HCT116 (cell line): ENCODE data around the gene GNAT2. TPM values are rescaled to one million over a fixed set of nuclear protein-coding genes. Genes with fewer than 3 reads are reported as not detected.

Experiments
- ATAC-seq: fragments of 200-7000 bp; cut with Tn5 transposase; 2 replicates; pipeline ENCODE4 v1.9.1; 2020; ENCODE audit warnings: mild to moderate bottlenecking, moderate library complexity
- BruUV-seq: library from RNA; stranded (reverse); fragments of 400-500 nt; replicated peaks from 2 replicates; lab custom pipeline; 2021; lab: Mats Ljungman, UMichigan
- CTCF ChIA-PET: fragments of 300-600 bp; sonication (Branson Sonifier 250); formaldehyde crosslinking; loops from one replicate; lab custom pipeline; 2021; ENCODE audit warnings: antibody characterized with exemption; lab: Charles Lee
- POLR2A ChIA-PET: fragments of 300-600, 350-600 bp; sonication (Branson Sonifier 250); formaldehyde crosslinking; loops from one replicate; lab custom pipeline; 2021; ENCODE audit warnings: antibody characterized with exemption; lab: Charles Lee
- RAD21 ChIA-PET, 2 experiments: fragments of 300-600 bp; sonication (Branson Sonifier 250); formaldehyde crosslinking; loops; one replicate each; lab custom pipeline; 2023; ENCODE audit warnings: low total read pairs in 2 of 2; ENCODE audit not compliant: uncharacterized antibody in 2 of 2, unreplicated experiment in 2 of 2, low non-redundant PET in 1 of 2; lab: Charles Lee
- DNase-seq: peaks from one replicate; pipeline ENCODE4 v3.0.0-alpha.2; 2010; ENCODE audit warnings: low read depth, low spot score
- H2AFZ ChIP-seq: fragments of 200-600 bp; shearing (Covaris generic), sonication (generic); 2 replicates; pipeline ENCODE4 v1.6.1; 2017; ENCODE audit warnings: low read depth, mixed run types, mixed read lengths, antibody characterized with exemption, low read length; ENCODE audit not compliant: poor library complexity, severe bottlenecking
- H3K27ac ChIP-seq: 2 replicates; pipeline ENCODE4 v1.5.1; 2012; ENCODE audit warnings: low read depth, low read length
- H3K27me3 ChIP-seq: fragments of 200-600 bp; sonication (generic); 2 replicates; pipeline ENCODE4 v1.6.1; 2016; ENCODE audit warnings: mixed run types, low read length, mixed read lengths; ENCODE audit not compliant: insufficient read depth
- H3K36me3 ChIP-seq, 2 experiments: fragments of 200-500 bp in 1 of 2; fragments of 200-600 bp in 1 of 2; sonication (Bioruptor generic) in 1 of 2; sonication (generic) in 1 of 2; 2 replicates each; pipeline versions ENCODE4 v1.5.1 to v1.6.1; 2014 to 2016; ENCODE audit warnings: low read length in 2 of 2, inconsistent platforms in 1 of 2, mixed read lengths in 1 of 2, mixed run types in 1 of 2; ENCODE audit not compliant: insufficient read depth in 2 of 2, control insufficient read depth in 1 of 2
- H3K4me1 ChIP-seq, 2 experiments: fragments of 200-600 bp in 1 of 2; sonication (generic) in 1 of 2; 2 replicates each; pipeline versions ENCODE4 v1.5.1 to v1.6.1; 2012 to 2017; ENCODE audit warnings: low read length in 2 of 2, inconsistent platforms in 1 of 2, mild to moderate bottlenecking in 1 of 2, mixed read lengths in 1 of 2, mixed run types in 1 of 2, moderate library complexity in 1 of 2; ENCODE audit not compliant: insufficient read depth in 2 of 2, control insufficient read depth in 1 of 2
- H3K4me2 ChIP-seq: fragments of 200-600 bp; sonication (generic); 2 replicates; pipeline ENCODE4 v1.6.1; 2017; ENCODE audit warnings: mixed run types, low read length, mixed read lengths
- H3K4me3 ChIP-seq, 2 experiments: fragments of 200-600 bp in 1 of 2; sonication (generic) in 1 of 2; replicated peaks in 1 of 2; 2 replicates each; pipeline ENCODE4 v1.5.1; 2011 to 2016; ENCODE audit warnings: low read length in 2 of 2, control low read depth in 1 of 2, low read depth in 1 of 2, mild to moderate bottlenecking in 1 of 2, mixed read lengths in 1 of 2, mixed run types in 1 of 2
- H3K79me2 ChIP-seq: fragments of 200-600 bp; sonication (generic); 2 replicates; pipeline ENCODE4 v1.6.1; 2017; ENCODE audit warnings: mild to moderate bottlenecking, mixed run types, low read length, moderate library complexity, mixed read lengths; ENCODE audit not compliant: insufficient read depth
- H3K9ac ChIP-seq: fragments of 200-600 bp; sonication (generic); 2 replicates; pipeline ENCODE4 v1.6.1; 2016; ENCODE audit warnings: low read length, mixed read lengths
- H3K9me2 ChIP-seq: fragments of 200-600 bp; sonication (generic), shearing (Covaris generic); 2 replicates; pipeline ENCODE4 v1.6.1; 2017; ENCODE audit warnings: mixed run types, mild to moderate bottlenecking, moderate library complexity; ENCODE audit not compliant: insufficient read depth
- H3K9me3 ChIP-seq, 2 experiments: fragments of 200-500 bp in 1 of 2; fragments of 200-600 bp in 1 of 2; sonication (Bioruptor generic) in 1 of 2; sonication (generic) in 1 of 2; 2 replicates each; pipeline ENCODE4 v1.6.1; 2014 to 2017; ENCODE audit warnings: low read length in 2 of 2, mixed read lengths in 2 of 2, inconsistent platforms in 1 of 2, low read depth in 1 of 2, mild to moderate bottlenecking in 1 of 2, mixed run types in 1 of 2, moderate library complexity in 1 of 2; ENCODE audit not compliant: control insufficient read depth in 1 of 2, insufficient read depth in 1 of 2
- H4K20me1 ChIP-seq: fragments of 200-600 bp; sonication (generic), shearing (Covaris generic); 2 replicates; pipeline ENCODE4 v1.6.1; 2017; ENCODE audit warnings: mixed run types, mild to moderate bottlenecking, moderate library complexity; ENCODE audit not compliant: insufficient read depth
- FOSL1 ChIP-seq: IDR thresholded peaks from 2 replicates; pipeline ENCODE4 v1.6.1; 2012; ENCODE audit warnings: low read depth
- JUND ChIP-seq: IDR thresholded peaks from 2 replicates; pipeline ENCODE4 v1.6.1; 2012
- SIN3A ChIP-seq: IDR thresholded peaks from 2 replicates; pipeline ENCODE4 v1.6.1; 2012; ENCODE audit warnings: low read depth
- intact Hi-C: fragments of 100-400 bp; cut with micrococcal nuclease; formaldehyde crosslinking; loops from 2 replicates; pipeline ENCODE4 v1.10.0; 2022
- total RNA-seq: library from RNA; stranded (reverse); gene quantifications from one replicate; pipeline ENCODE4 v1.2.1, GENCODE V29; 2021; ENCODE audit not compliant: unreplicated experiment
- TF ChIP-seq, protein P1 (sequence below): IDR thresholded peaks from 2 replicates; pipeline ENCODE4 v1.6.1; 2012
- TF ChIP-seq, protein P2 (sequence below), 3 experiments: fragments of 200-600 bp in 1 of 3; sonication (generic) in 1 of 3; IDR thresholded peaks in 2 of 3; conservative IDR thresholded peaks in 1 of 3; 2 replicates each; pipeline ENCODE4 v1.5.1; 2012 to 2017; ENCODE audit warnings: low read depth in 2 of 3, low read length in 2 of 3, antibody characterized with exemption in 1 of 3, borderline replicate concordance in 1 of 3, control low read depth in 1 of 3, mild to moderate bottlenecking in 1 of 3, mixed read lengths in 1 of 3, mixed run types in 1 of 3, moderate library complexity in 1 of 3; ENCODE audit not compliant: insufficient read depth in 1 of 3
- TF ChIP-seq, protein P3 (sequence below): IDR thresholded peaks from 2 replicates; pipeline ENCODE4 v1.6.1; 2011; ENCODE audit warnings: mild to moderate bottlenecking, low read length, moderate library complexity; ENCODE audit not compliant: insufficient replicate concordance; ENCODE audit errors: extremely low read depth

GNAT2 gene
- total RNA-seq, 1 experiment from 2014 or later = 0.76 TPM

DNA sequence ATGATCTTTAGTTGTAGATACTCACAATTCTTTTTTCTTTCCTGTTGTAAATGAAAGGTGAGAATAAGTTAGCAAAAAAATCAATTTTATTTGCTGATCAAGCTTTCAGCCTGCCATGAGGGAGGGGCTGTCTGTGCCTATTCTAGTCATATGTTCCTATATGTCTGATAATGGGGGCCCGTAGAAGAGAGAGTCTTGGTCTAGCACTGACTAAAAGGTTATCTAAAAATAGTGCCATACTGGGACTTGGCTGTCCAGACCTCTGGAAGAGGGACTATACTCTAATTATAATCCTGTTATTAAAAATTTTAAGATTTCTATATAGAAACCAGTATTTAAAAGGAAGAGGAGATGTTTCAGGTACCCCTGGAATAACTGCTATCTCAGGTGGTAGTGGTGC lies 52.4 kb downstream of the GNAT2 start:
- DNase-seq (no peak), ATAC-seq (no peak)
- peaks cover 19% of the 10 kb centered on the region; the same call in 1 of the 2 replicates for H4K20me1 ChIP-seq
- CTCF ChIA-PET = interaction anchor here (1.3 kb wide), 1 partner anchor 21 kb away, joined by 4 read pairs; no protein-coding TSS in a partner anchor
- no TSS peak for BruUV-seq
- H3K4me2 ChIP-seq = no peak overlapping the region
- peaks cover 100% of the 10 kb centered on the region for H3K79me2 ChIP-seq
- H2AFZ ChIP-seq = no peak overlapping the region
- H3K9me3 ChIP-seq = no peaks in the 10 kb centered on the region
- POLR2A ChIA-PET = no interaction called here
- no peaks in the 10 kb centered on the region for H3K27me3 ChIP-seq
- no peak overlapping the region for H3K9ac ChIP-seq
- H3K4me3 ChIP-seq = no peak overlapping the region
- no peaks in the 10 kb centered on the region for H3K9me2 ChIP-seq
- no peak overlapping the region for H3K27ac ChIP-seq
- RAD21 ChIA-PET = no interaction called here
- no peaks in the 10 kb centered on the region for H3K36me3 ChIP-seq
- intact Hi-C loops = no loop called here
- H3K4me1 ChIP-seq = peaks cover 8 to 20% of the 10 kb centered on the region in 2 experiments; a peak in 3 of 4 replicates
- TF ChIP-seq JUND (no peak), FOSL1 (no peak), SIN3A (no peak)
- TF ChIP-seq, protein P1, sequence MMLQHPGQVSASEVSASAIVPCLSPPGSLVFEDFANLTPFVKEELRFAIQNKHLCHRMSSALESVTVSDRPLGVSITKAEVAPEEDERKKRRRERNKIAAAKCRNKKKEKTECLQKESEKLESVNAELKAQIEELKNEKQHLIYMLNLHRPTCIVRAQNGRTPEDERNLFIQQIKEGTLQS = no peak
- TF ChIP-seq, protein P2, sequence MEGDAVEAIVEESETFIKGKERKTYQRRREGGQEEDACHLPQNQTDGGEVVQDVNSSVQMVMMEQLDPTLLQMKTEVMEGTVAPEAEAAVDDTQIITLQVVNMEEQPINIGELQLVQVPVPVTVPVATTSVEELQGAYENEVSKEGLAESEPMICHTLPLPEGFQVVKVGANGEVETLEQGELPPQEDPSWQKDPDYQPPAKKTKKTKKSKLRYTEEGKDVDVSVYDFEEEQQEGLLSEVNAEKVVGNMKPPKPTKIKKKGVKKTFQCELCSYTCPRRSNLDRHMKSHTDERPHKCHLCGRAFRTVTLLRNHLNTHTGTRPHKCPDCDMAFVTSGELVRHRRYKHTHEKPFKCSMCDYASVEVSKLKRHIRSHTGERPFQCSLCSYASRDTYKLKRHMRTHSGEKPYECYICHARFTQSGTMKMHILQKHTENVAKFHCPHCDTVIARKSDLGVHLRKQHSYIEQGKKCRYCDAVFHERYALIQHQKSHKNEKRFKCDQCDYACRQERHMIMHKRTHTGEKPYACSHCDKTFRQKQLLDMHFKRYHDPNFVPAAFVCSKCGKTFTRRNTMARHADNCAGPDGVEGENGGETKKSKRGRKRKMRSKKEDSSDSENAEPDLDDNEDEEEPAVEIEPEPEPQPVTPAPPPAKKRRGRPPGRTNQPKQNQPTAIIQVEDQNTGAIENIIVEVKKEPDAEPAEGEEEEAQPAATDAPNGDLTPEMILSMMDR (IDR thresholded peaks at IDR 0.05 in 2 of 3, conservative IDR thresholded peaks at IDR 0.05 in 1 of 3; ENCODE audit: borderline replicate concordance in 1 of 3, insufficient read depth in 1 of 3, low read depth in 2 of 3, low read length in 2 of 3) = no peak
- TF ChIP-seq, protein P3, sequence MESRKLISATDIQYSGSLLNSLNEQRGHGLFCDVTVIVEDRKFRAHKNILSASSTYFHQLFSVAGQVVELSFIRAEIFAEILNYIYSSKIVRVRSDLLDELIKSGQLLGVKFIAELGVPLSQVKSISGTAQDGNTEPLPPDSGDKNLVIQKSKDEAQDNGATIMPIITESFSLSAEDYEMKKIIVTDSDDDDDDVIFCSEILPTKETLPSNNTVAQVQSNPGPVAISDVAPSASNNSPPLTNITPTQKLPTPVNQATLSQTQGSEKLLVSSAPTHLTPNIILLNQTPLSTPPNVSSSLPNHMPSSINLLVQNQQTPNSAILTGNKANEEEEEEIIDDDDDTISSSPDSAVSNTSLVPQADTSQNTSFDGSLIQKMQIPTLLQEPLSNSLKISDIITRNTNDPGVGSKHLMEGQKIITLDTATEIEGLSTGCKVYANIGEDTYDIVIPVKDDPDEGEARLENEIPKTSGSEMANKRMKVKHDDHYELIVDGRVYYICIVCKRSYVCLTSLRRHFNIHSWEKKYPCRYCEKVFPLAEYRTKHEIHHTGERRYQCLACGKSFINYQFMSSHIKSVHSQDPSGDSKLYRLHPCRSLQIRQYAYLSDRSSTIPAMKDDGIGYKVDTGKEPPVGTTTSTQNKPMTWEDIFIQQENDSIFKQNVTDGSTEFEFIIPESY = no peak
